A673 (cell line): ENCODE measurements around the gene AIFM2. TPM values are rescaled to one million over a fixed set of nuclear protein-coding genes. Genes with fewer than 3 reads are reported as not detected.

Experiments used
- BruUV-seq: library from RNA; stranded (reverse); fragments of 400-500 nt; replicated peaks from 2 replicates; lab custom pipeline; 2021; lab: Mats Ljungman, UMichigan
- CTCF ChIA-PET: fragments of 300-600 bp; sonication (Branson Sonifier 250); formaldehyde crosslinking; loops from one replicate; lab custom pipeline; 2022; ENCODE audit warnings: antibody characterized with exemption; lab: Charles Lee
- POLR2A ChIA-PET: fragments of 300-600 bp; sonication (Branson Sonifier 250); formaldehyde crosslinking; loops from one replicate; lab custom pipeline; 2022; ENCODE audit warnings: antibody characterized with exemption; ENCODE audit not compliant: low non-redundant PET; lab: Charles Lee
- DNase-seq: peaks from one replicate; pipeline ENCODE4 v3.0.0-alpha.2; 2015; ENCODE audit warnings: low spot score
- H3K27ac ChIP-seq: fragments of 200-600 bp; sonication (generic); 2 replicates; pipeline ENCODE4 v1.5.1; 2016; ENCODE audit warnings: mixed run types, low read depth, mild to moderate bottlenecking, mixed read lengths, antibody characterized with exemption, low read length; ENCODE audit not compliant: poor library complexity, severe bottlenecking
- H3K27me3 ChIP-seq: fragments of 200-600 bp; sonication (generic); replicated peaks from 2 replicates; pipeline ENCODE4 v1.6.1; 2017; ENCODE audit warnings: mixed run types, low read depth, mild to moderate bottlenecking, mixed read lengths, antibody characterized with exemption, low read length; ENCODE audit not compliant: insufficient read depth, poor library complexity
- H3K36me3 ChIP-seq: fragments of 200-600 bp; sonication (generic); 2 replicates; pipeline ENCODE4 v1.6.1; 2016; ENCODE audit warnings: mixed run types, mild to moderate bottlenecking, mixed read lengths, antibody characterized with exemption, low read length; ENCODE audit not compliant: insufficient read depth, poor library complexity, severe bottlenecking
- H3K4me1 ChIP-seq: fragments of 200-600 bp; sonication (generic); 2 replicates; pipeline ENCODE4 v1.6.1; 2017; ENCODE audit warnings: mixed run types, mild to moderate bottlenecking, mixed read lengths, antibody characterized with exemption, low read length; ENCODE audit not compliant: insufficient read depth, poor library complexity, severe bottlenecking
- H3K4me3 ChIP-seq: fragments of 200-600 bp; sonication (generic); 2 replicates; pipeline ENCODE4 v1.5.1; 2016; ENCODE audit warnings: low read depth, mixed run types, mild to moderate bottlenecking, mixed read lengths, low read length; ENCODE audit not compliant: poor library complexity, severe bottlenecking
- H3K9me3 ChIP-seq: fragments of 200-600 bp; sonication (generic); 2 replicates; pipeline ENCODE4 v1.6.1; 2016; ENCODE audit warnings: mixed run types, low read depth, mild to moderate bottlenecking, mixed read lengths, antibody characterized with exemption, low read length; ENCODE audit not compliant: poor library complexity, severe bottlenecking
- EZH2 ChIP-seq: fragments of 200-600 bp; sonication (generic); IDR thresholded peaks from 2 replicates; pipeline ENCODE4 v1.6.1; 2017; ENCODE audit warnings: borderline replicate concordance, low read depth, mild to moderate bottlenecking, mixed read lengths, antibody characterized with exemption, low read length; ENCODE audit not compliant: poor library complexity, severe bottlenecking
- intact Hi-C: fragments of 100-400 bp; cut with micrococcal nuclease; formaldehyde crosslinking; loops from one replicate; pipeline ENCODE4 v1.10.0; 2022; ENCODE audit not compliant: unreplicated experiment
- total RNA-seq: library from RNA; stranded (reverse); gene quantifications from 2 replicates; pipeline ENCODE4 v1.2.3, GENCODE V29; 2021
- TF ChIP-seq, protein P1 (sequence below): fragments of 300-800, 200-600 bp; sonication (generic); conservative IDR thresholded peaks from 2 replicates; pipeline ENCODE4 v1.5.1; 2017; ENCODE audit warnings: low read depth, mild to moderate bottlenecking, antibody characterized with exemption, low read length, moderate library complexity, mixed read lengths

Gene AIFM2
- total RNA-seq, 1 experiment from 2014 or later: 4.3 TPM

DNA sequence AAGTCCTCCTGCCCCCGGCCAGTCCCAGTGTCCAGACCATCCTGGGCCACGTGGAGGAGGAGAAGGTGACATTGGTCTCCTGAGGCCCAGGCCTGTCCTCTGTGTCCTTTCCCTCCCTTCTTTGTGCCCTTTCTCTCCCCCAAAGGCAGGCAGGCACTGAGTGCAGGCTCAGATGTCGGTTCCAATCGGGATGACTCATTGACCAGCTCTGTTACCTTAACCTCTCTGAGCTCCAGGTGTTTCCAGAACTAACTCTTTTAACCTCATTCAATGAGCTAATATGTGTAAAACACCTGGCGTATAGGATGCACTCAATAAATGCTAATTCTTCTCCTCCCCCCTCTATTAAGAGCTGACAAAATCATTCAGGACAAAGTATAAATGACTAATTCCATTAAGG, 54.3 kb downstream of the AIFM2 start:
- no peak for TF ChIP-seq EZH2
- TF ChIP-seq, protein P1, sequence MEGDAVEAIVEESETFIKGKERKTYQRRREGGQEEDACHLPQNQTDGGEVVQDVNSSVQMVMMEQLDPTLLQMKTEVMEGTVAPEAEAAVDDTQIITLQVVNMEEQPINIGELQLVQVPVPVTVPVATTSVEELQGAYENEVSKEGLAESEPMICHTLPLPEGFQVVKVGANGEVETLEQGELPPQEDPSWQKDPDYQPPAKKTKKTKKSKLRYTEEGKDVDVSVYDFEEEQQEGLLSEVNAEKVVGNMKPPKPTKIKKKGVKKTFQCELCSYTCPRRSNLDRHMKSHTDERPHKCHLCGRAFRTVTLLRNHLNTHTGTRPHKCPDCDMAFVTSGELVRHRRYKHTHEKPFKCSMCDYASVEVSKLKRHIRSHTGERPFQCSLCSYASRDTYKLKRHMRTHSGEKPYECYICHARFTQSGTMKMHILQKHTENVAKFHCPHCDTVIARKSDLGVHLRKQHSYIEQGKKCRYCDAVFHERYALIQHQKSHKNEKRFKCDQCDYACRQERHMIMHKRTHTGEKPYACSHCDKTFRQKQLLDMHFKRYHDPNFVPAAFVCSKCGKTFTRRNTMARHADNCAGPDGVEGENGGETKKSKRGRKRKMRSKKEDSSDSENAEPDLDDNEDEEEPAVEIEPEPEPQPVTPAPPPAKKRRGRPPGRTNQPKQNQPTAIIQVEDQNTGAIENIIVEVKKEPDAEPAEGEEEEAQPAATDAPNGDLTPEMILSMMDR: no peak
- CTCF ChIA-PET: no interaction called here

GRCh38 chr10:70074971-70075370, 57.7 kb downstream of the AIFM2 start:
- H3K9me3 ChIP-seq: no peaks in the 10 kb centered on the region
- intact Hi-C loops: no loop called here
- H3K27ac ChIP-seq: no peak overlapping the region
- BruUV-seq: no TSS peak
- no peak for DNase-seq
- H3K27me3 ChIP-seq: no peaks in the 10 kb centered on the region
- POLR2A ChIA-PET: no interaction called here
- no peak overlapping the region for H3K4me3 ChIP-seq
- H3K4me1 ChIP-seq: no peaks in the 10 kb centered on the region
- CTCF ChIA-PET: no interaction called here
- TF ChIP-seq, protein P1: no peak
- TF ChIP-seq EZH2: no peak
- H3K36me3 ChIP-seq: peaks cover 52% of the 10 kb centered on the region

More for the DNA sequence above, 54.3 kb downstream of the AIFM2 start:
- BruUV-seq: no TSS peak
- no peak for DNase-seq
- no peaks in the 10 kb centered on the region for H3K27me3 ChIP-seq
- no peak overlapping the region for H3K4me3 ChIP-seq
- no peak overlapping the region for H3K27ac ChIP-seq
- POLR2A ChIA-PET: no interaction called here
- intact Hi-C loops: no loop called here
- H3K36me3 ChIP-seq: peaks cover 84% of the 10 kb centered on the region
- no peaks in the 10 kb centered on the region for H3K4me1 ChIP-seq
- no peaks in the 10 kb centered on the region for H3K9me3 ChIP-seq

GRCh38 chr10:70074165-70074564, 58.5 kb downstream of the AIFM2 start:
- POLR2A ChIA-PET: no interaction called here
- CTCF ChIA-PET: no interaction called here
- no peak for DNase-seq
- H3K4me1 ChIP-seq: peaks cover 6% of the 10 kb centered on the region
- no peak overlapping the region for H3K4me3 ChIP-seq
- intact Hi-C loops: no loop called here
- H3K27me3 ChIP-seq: no peaks in the 10 kb centered on the region
- H3K36me3 ChIP-seq: peaks cover 46% of the 10 kb centered on the region
- no TSS peak for BruUV-seq
- TF ChIP-seq, protein P1: no peak
- TF ChIP-seq EZH2: no peak
- H3K27ac ChIP-seq: peak overlapping the region; percentile 2
- no peaks in the 10 kb centered on the region for H3K9me3 ChIP-seq
